ENCODE measurements around the gene NRXN3.

GRCh38 chr14:79701371-79701770, 1531.2 kb downstream of the NRXN3 start:
- TF ChIP-seq EZH2 (IDR thresholded peaks at IDR 0.05): no peak
- TF ChIP-seq POLR2A (IDR thresholded peaks at IDR 0.05; ENCODE audit: borderline replicate concordance, extremely low read depth, insufficient read depth, insufficient read length): no peak
- TF ChIP-seq CTCF (IDR thresholded peaks at IDR 0.05 in 2 of 3, conservative IDR thresholded peaks at IDR 0.05 in 1 of 3; ENCODE audit: borderline replicate concordance in 1 of 3, insufficient read depth in 1 of 3, low read depth in 2 of 3, low read length in 2 of 3): no peak
- TF ChIP-seq EZH2phosphoT487 (IDR thresholded peaks at IDR 0.05; ENCODE audit: borderline replicate concordance): no peak
- TF ChIP-seq REST (IDR thresholded peaks at IDR 0.05; ENCODE audit: low read depth): no peak
- no peak for TF ChIP-seq CEBPB (IDR thresholded peaks at IDR 0.05; ENCODE audit: low read depth)

Data from HCT116 (cell line).